Subcutaneous adipose tissue (tissue), 4 donors: ENCODE data around the gene ROPN1. TPM values are rescaled to one million over a fixed set of nuclear protein-coding genes. Genes with fewer than 3 reads are reported as not detected.

Experiments used
- CTCF ChIP-seq: fragments of 450-650 bp; IDR thresholded peaks from one replicate; pipeline ENCODE4 v1.5.1; 2016; ENCODE audit warnings: low read depth, mild to moderate bottlenecking, control low read depth, antibody characterized with exemption, moderate library complexity
- total RNA-seq, 4 donors: library from RNA; depleted of rRNA; stranded (reverse); fragments of >200 nt; gene quantifications; one replicate each; pipeline ENCODE4 v1.1.0, GENCODE V29; 2016

The ROPN1 gene
- total RNA-seq, 4 donors from 2014 or later: not detected

GRCh38 chr3:123947482-123947881 is 44.4 kb downstream of the ROPN1 start:
- no peak for TF ChIP-seq CTCF

- TF ChIP-seq CTCF: no peak
Measured at GRCh38 chr3:123941542-123941941, 50.4 kb downstream of the ROPN1 start.

DNA sequence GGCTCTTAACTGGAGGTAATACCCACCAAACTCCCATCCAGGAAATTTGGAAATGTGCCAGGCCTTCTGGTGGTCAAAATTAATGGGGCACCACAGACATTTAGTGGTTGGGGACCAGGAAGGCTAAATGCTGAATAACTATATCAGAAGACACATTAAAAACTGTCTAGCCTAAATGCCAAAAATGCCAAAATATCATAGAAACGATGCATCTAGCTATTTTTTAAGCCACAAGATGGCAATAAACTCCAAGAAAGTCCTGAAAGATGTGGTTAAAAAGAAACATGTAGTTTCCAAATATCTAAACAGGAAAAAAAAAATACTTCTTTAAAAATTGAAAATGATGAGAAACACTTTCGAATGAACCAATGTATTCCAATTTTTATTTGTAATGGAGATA is 50.8 kb downstream of the ROPN1 start:
- no peak for TF ChIP-seq CTCF

DNA sequence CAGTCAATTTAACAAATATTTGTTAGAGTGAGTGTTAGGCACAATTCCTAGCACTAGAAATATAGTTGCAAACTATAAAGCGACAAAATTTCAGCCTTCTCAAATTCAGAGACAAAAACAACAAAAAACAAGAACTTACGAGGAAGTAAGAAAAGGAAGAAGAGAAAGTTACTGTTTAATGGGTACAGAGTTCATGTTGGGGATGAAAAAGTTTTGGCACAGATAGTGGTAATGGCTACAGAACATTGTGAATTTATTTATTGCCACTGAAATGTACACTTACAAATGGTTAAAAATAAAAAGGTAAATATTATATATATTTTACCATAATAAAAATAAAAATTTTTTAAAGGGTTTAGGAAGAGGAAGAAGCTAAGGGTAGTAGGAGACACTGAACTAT is 52.2 kb downstream of the ROPN1 start:
- no peak for TF ChIP-seq CTCF

DNA sequence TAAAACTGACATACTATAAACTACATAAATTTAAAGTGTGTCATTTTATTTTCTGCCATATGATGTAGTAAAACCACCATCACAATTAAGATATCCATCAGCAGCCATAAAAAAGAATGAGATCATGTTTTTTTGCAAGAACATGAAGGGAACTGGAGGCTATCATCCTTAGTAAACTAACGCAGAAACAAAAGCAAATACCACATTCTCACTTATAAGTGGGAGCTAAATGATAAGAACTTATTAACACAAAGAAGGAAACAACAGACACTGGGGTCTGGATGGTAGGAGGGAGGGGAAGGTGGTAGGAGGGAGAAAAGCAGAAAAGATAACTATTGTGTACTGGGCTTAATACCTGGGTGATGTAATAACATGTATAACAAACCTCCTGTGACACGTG is 55.5 kb downstream of the ROPN1 start:
- TF ChIP-seq CTCF: no peak

DNA sequence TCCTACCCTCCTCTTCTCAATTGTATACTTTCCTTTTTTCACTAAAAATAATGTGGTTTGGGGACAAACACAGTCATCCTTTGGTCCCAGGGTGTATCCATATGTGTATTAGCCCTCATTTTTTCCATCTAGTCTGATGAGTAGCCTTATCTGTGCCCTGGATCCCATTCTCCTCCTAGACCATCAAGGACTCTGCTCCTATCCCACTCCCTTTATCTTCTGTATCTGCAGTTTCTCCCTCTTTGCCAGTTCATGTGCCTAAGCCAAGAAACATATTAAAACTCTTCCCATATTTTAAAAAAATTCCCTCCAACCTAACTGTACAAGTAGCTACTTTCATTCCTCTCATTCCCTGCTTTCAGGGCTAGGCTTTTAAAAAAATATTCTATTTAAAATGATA is 56.1 kb downstream of the ROPN1 start:
- no peak for TF ChIP-seq CTCF

GRCh38 chr3:123934250-123934649 is 57.7 kb downstream of the ROPN1 start:
- no peak for TF ChIP-seq CTCF

DNA sequence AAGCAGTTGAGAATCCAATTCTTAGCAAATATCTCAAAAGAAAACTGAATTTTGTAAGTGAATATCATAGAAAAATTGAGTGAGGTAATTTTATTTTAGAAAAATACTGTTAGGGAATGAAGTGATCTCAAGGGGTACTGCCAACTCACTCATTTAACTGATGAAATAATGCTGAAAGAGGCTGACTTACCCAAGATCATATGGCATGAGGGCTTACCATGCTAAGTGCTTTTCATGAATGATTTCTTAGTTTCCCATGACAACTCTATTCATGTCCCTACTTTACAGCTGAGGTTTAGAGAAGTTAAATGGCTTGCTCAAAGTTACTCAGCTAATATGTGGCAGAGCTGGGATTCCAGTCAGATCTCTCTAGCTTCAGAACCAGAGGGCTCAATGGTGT is 61.5 kb downstream of the ROPN1 start:
- no peak for TF ChIP-seq CTCF
